Measurements from ENCODE around the gene KDF1.
A peak's percentile ranks its signal among the peaks of the same experiment; 100 is the strongest.

Gene KDF1

DNA sequence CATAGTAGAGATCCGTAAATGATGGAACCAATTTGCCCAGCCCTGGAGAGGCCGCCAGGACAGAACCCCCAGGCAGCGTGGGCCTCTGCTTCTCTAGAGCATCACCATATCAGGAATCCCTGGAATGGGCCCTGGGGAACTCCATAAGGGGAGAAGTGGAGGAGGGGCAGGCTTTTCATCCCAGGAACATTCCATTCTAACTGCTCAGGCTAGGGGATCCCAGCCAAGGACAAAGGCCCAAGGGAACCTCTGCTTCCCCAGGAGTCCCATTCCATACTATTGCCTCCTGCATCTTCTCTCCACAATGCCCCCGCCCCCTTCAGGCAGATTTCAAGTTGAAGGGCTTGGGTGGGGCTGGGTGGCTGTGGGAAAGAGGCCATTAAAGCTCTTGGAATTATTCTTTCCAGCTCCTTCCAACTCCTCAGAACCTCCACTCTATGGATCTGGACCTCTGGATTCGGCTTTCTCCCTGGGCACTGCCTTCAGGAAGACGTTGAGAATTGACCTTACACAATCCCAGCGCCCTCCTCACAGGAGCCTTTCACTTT is 39.2 kb upstream of the KDF1 start:
- no peak overlapping the region for H3K4me3 ChIP-seq (ENCODE audit: control insufficient read depth in 1 of 7, extremely low read depth in 1 of 7, insufficient read depth in 4 of 7, low read depth in 2 of 7, low read length in 6 of 7)
- ChIA-PET CTCF (interaction anchor here (1.8 to 7.1 kb wide), 5 partner anchors 14 to 98 kb away, joined by 5 to 61 read pairs (median 35); no protein-coding TSS in a partner anchor), POLR2A (interaction anchor here (0.5 kb wide), 1 partner anchor 9 kb away, joined by 4 read pairs; no protein-coding TSS in a partner anchor)
- H3K27ac ChIP-seq (ENCODE audit: insufficient read depth in 1 of 2, low read depth in 1 of 2, low read length in 2 of 2, poor library complexity in 1 of 2, severe bottlenecking in 2 of 2) = no peak overlapping the region
- H3K9me3 ChIP-seq (ENCODE audit: control extremely low read depth in 1 of 5, control insufficient read depth in 4 of 5, insufficient read depth in 2 of 5, low read depth in 1 of 5, low read length in 4 of 5) = no peaks in the 10 kb centered on the region
- peaks cover 3 to 23% (median 13%) of the 10 kb centered on the region in 5 experiments for H3K27me3 ChIP-seq (replicated peaks in 2 of 5; ENCODE audit: control insufficient read depth in 4 of 5, insufficient read depth in 5 of 5, low read length in 4 of 5)
- WGBS (ENCODE audit: insufficient coverage) = 94% methylated on average over 5 of the region's 7 CpGs
- H3K36me3 ChIP-seq (ENCODE audit: control insufficient read depth in 4 of 4, insufficient read depth in 4 of 4, low read length in 3 of 4) = no peaks in the 10 kb centered on the region
- DNase-seq = no peak
- peaks cover 3 to 36% (median 23%) of the 10 kb centered on the region in 4 experiments for H3K4me1 ChIP-seq (ENCODE audit: control extremely low read depth in 1 of 4, control insufficient read depth in 4 of 4, insufficient read depth in 4 of 4, low read length in 3 of 4)

DNA sequence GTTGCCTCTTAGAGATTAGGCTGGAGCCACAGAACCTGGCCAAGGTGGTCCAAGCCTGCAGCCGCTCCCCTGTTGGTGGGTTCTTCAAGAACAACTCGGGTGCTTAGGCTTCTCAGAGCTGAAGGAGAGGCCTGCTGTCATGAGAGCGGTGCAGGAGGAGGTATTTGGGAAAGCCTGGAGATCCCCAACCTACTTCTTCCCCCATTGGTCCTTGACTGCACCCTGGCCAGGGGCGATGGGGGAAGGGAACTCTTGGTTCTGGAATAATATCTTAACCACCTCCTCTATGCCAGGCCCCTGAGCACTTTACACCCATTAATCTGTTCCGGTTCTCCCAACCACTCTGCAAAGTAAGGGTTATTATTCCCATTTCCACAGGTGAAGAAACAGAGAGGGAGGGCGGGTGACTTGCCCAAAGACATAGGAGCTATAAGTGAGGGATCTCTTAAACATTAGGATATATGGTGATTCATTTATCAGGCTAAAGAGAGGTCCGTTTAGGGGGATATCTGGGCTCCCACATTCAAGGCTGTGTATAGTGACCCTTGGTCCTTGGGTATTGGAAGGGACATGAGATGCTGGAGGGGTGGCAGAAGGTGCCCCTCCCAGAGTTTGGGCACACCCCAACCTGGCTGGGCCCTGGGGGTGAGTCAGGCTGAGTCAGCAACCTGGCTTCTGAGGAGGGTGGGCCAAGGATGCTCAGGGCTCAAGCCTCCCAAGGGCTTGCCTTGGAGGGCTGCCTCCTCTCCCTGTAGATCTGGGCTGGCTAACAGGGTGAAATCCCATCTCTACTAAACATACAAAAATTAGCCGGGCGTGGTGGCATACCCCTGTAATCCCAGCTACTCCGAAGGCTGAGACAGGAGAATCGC is 38.4 kb upstream of the KDF1 start:
- ChIA-PET CTCF (interaction anchor here (0.6 to 7.1 kb wide), 13 partner anchors 10 to 98 kb away, joined by 3 to 61 read pairs (median 15); partner anchors contain the start of gene TENT5B), POLR2A (no interaction called here)
- Histone ChIP-seq H3K27me3 (replicated peaks in 2 of 5; ENCODE audit: control insufficient read depth in 4 of 5, insufficient read depth in 5 of 5, low read length in 4 of 5) (peaks cover 3 to 30% (median 15%) of the 10 kb centered on the region in 5 experiments), H3K4me1 (ENCODE audit: control extremely low read depth in 1 of 4, control insufficient read depth in 4 of 4, insufficient read depth in 4 of 4, low read length in 3 of 4) (peaks cover 3 to 41% (median 32%) of the 10 kb centered on the region in 4 experiments), H3K27ac (ENCODE audit: insufficient read depth in 1 of 2, low read depth in 1 of 2, low read length in 2 of 2, poor library complexity in 1 of 2, severe bottlenecking in 2 of 2) (no peak overlapping the region), H3K36me3 (ENCODE audit: control insufficient read depth in 4 of 4, insufficient read depth in 4 of 4, low read length in 3 of 4) (no peaks in the 10 kb centered on the region), H3K9me3 (ENCODE audit: control extremely low read depth in 1 of 5, control insufficient read depth in 4 of 5, insufficient read depth in 2 of 5, low read depth in 1 of 5, low read length in 4 of 5) (no peaks in the 10 kb centered on the region), H3K4me3 (ENCODE audit: control insufficient read depth in 1 of 7, extremely low read depth in 1 of 7, insufficient read depth in 4 of 7, low read depth in 2 of 7, low read length in 6 of 7) (no peak overlapping the region)
- WGBS (ENCODE audit: insufficient coverage) = 100% methylated on average over 6 of the region's 11 CpGs
- no peak for DNase-seq

DNA sequence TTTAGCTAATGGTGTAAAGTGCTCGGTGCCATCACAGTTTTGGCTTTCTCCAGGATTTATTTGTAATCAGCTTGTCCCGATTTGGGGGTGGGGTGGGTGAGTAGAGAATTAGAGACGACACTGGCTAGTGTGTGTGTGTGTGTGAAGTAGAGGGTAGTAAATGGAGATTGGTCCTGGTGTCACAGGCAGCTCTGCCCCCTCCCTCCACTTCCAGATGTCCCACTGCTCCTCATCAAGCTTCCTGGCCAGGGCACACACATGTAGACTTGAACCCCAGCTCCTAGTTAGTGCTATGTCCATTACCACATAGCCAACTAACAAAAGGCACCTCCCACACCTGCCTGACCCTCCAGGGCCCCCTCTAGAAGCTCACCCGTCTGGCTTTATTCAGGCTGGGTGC is 36.4 kb upstream of the KDF1 start:
- Histone ChIP-seq H3K27ac (ENCODE audit: insufficient read depth in 1 of 2, low read depth in 1 of 2, low read length in 2 of 2, poor library complexity in 1 of 2, severe bottlenecking in 2 of 2) (no peak overlapping the region), H3K4me3 (ENCODE audit: control insufficient read depth in 1 of 7, extremely low read depth in 1 of 7, insufficient read depth in 4 of 7, low read depth in 2 of 7, low read length in 6 of 7) (no peak overlapping the region), H3K36me3 (ENCODE audit: control insufficient read depth in 4 of 4, insufficient read depth in 4 of 4, low read length in 3 of 4) (no peaks in the 10 kb centered on the region), H3K9me3 (ENCODE audit: control extremely low read depth in 1 of 5, control insufficient read depth in 4 of 5, insufficient read depth in 2 of 5, low read depth in 1 of 5, low read length in 4 of 5) (no peaks in the 10 kb centered on the region), H3K4me1 (ENCODE audit: control extremely low read depth in 1 of 4, control insufficient read depth in 4 of 4, insufficient read depth in 4 of 4, low read length in 3 of 4) (peaks cover 2 to 39% (median 34%) of the 10 kb centered on the region in 4 experiments), H3K27me3 (replicated peaks in 2 of 5; ENCODE audit: control insufficient read depth in 4 of 5, insufficient read depth in 5 of 5, low read length in 4 of 5) (peaks cover 3 to 46% (median 22%) of the 10 kb centered on the region in 5 experiments)
- POLR2A ChIA-PET = no interaction called here
- CTCF ChIA-PET = interaction anchor here (0.7 to 7.1 kb wide), 18 partner anchors 11 to 1020 kb away, joined by 3 to 61 read pairs (median 7); partner anchors contain the start of gene TENT5B
- DNase-seq = no peak
- WGBS (ENCODE audit: insufficient coverage) = 100% methylated on average over 1 of the region's 4 CpGs

DNA sequence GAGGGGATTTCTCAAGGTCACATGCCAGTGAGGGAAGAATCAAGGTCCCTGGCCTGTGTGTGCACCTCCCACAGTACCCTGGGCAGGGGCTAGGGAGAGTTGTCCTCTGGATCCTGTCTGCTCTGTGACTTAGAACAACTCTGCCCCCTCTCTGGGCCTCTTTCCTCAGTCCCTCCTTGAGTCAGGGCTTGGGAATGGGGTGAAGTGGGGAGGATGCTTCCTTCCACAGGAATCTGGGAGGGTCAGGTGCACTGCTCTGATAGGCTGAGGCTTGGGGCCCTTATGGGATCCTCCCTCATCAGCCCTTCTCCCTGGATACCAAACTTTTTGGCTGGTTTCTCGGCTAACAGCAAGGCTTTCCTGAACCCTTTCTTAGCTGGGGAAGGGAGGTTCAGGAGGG is 35.8 kb upstream of the KDF1 start:
- peaks cover 2 to 39% (median 36%) of the 10 kb centered on the region in 4 experiments for H3K4me1 ChIP-seq (ENCODE audit: control extremely low read depth in 1 of 4, control insufficient read depth in 4 of 4, insufficient read depth in 4 of 4, low read length in 3 of 4)
- no peak for DNase-seq

DNA sequence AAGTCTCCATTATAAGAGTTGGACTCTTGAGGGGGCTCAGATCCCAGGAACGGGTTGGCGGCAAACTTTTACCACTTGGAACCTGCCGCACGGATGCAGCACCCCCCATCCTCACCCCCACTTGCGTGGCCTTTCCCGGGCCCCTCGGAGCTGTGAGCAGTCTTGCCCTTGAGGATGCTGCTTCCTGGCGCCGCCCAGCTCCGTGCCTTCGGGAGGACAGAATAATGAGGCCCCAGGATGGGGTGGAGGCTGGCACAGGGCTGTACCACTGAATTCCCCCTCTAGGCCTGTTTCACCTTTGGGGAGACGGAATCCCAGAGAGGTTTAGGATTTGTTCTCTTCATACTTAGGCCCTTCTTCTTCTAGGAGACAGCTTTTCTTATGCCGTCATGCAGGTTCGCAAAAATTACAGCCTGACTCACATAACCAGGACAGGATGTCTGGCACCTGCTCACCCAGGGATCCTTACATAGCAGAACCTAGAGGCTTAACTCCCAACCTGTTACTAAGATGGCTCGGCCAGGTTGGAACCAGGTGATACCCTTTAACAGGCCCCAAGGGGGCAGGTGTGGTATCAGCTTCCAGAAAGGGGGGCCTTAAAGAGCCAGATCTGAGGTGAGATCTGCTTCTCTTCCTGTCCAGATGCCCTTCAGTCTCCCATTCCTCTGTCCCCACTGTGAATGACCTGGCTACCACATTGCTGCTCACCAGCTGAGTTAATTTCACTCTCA is 34.7 kb upstream of the KDF1 start:
- Histone ChIP-seq H3K4me1 (ENCODE audit: control extremely low read depth in 1 of 4, control insufficient read depth in 4 of 4, insufficient read depth in 4 of 4, low read length in 3 of 4) (peaks cover 2 to 34% (median 34%) of the 10 kb centered on the region in 4 experiments), H3K27me3 (replicated peaks in 2 of 5; ENCODE audit: control insufficient read depth in 4 of 5, insufficient read depth in 5 of 5, low read length in 4 of 5) (peaks cover 3 to 59% (median 26%) of the 10 kb centered on the region in 5 experiments), H3K36me3 (ENCODE audit: control insufficient read depth in 4 of 4, insufficient read depth in 4 of 4, low read length in 3 of 4) (no peaks in the 10 kb centered on the region), H3K27ac (ENCODE audit: insufficient read depth in 1 of 2, low read depth in 1 of 2, low read length in 2 of 2, poor library complexity in 1 of 2, severe bottlenecking in 2 of 2) (no peak overlapping the region), H3K9me3 (ENCODE audit: control extremely low read depth in 1 of 5, control insufficient read depth in 4 of 5, insufficient read depth in 2 of 5, low read depth in 1 of 5, low read length in 4 of 5) (no peaks in the 10 kb centered on the region), H3K4me3 (ENCODE audit: control insufficient read depth in 1 of 7, extremely low read depth in 1 of 7, insufficient read depth in 4 of 7, low read depth in 2 of 7, low read length in 6 of 7) (peak overlapping the region in 4 of 7 experiments; percentile 8 to 68 (median 54))
- no peak for DNase-seq
- WGBS (ENCODE audit: insufficient coverage) = 47% methylated on average over 9 of the region's 15 CpGs
- ChIA-PET POLR2A (no interaction called here), CTCF (interaction anchor here (1.2 to 7.1 kb wide), 8 partner anchors 9 to 102 kb away, joined by 3 to 61 read pairs (median 26); no protein-coding TSS in a partner anchor)

More for the DNA sequence above, 35.8 kb upstream of the KDF1 start:
- Histone ChIP-seq H3K27me3 (replicated peaks in 2 of 5; ENCODE audit: control insufficient read depth in 4 of 5, insufficient read depth in 5 of 5, low read length in 4 of 5) (peaks cover 3 to 51% (median 22%) of the 10 kb centered on the region in 5 experiments), H3K27ac (ENCODE audit: insufficient read depth in 1 of 2, low read depth in 1 of 2, low read length in 2 of 2, poor library complexity in 1 of 2, severe bottlenecking in 2 of 2) (no peak overlapping the region), H3K36me3 (ENCODE audit: control insufficient read depth in 4 of 4, insufficient read depth in 4 of 4, low read length in 3 of 4) (no peaks in the 10 kb centered on the region), H3K9me3 (ENCODE audit: control extremely low read depth in 1 of 5, control insufficient read depth in 4 of 5, insufficient read depth in 2 of 5, low read depth in 1 of 5, low read length in 4 of 5) (no peaks in the 10 kb centered on the region), H3K4me3 (ENCODE audit: control insufficient read depth in 1 of 7, extremely low read depth in 1 of 7, insufficient read depth in 4 of 7, low read depth in 2 of 7, low read length in 6 of 7) (no peak overlapping the region)
- 100% methylated on average over 1 of the region's 1 CpG for WGBS (ENCODE audit: insufficient coverage)
- POLR2A ChIA-PET = no interaction called here
- CTCF ChIA-PET = interaction anchor here (0.7 to 7.1 kb wide), 14 partner anchors 10 to 1021 kb away, joined by 3 to 61 read pairs (median 14); partner anchors contain the start of gene TENT5B

DNA sequence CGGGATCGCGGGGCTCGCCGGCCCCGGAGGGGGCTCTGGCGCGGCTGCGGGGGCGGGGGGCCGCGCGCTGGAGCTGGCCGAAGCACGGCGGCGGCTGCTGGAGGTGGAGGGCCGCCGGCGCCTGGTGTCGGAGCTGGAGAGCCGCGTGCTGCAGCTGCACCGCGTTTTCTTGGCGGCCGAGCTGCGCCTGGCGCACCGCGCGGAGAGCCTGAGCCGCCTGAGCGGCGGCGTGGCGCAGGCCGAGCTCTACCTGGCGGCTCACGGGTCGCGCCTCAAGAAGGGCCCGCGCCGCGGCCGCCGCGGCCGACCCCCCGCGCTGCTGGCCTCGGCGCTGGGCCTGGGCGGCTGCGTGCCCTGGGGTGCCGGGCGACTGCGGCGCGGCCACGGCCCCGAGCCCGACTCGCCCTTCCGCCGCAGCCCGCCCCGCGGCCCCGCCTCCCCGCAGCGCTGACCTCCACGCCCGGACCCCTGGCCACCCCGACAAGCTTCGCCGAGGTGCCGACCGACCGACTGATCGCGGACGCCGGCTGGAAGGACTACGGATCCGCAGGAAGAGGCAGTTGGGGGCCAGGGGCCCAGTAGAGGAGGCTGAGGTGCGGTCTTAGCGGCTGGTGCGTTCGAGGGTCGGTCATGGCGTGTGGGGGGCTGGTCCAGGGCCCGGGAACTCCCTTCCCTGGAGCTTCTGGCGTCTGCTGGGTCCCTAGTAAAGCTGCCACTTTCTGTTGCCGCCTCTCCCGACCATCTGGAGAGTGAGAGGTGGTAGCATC is 33.9 kb upstream of the KDF1 start:
- CTCF ChIA-PET = interaction anchor here (0.6 to 7.1 kb wide), 8 partner anchors 8 to 110 kb away, joined by 3 to 61 read pairs (median 4); no protein-coding TSS in a partner anchor

More for the DNA sequence above, 33.9 kb upstream of the KDF1 start:
- peak in 2 of 3 donors; percentile 45 to 50 for DNase-seq
- no peaks in the 10 kb centered on the region for H3K9me3 ChIP-seq (ENCODE audit: control extremely low read depth in 1 of 5, control insufficient read depth in 4 of 5, insufficient read depth in 2 of 5, low read depth in 1 of 5, low read length in 4 of 5)
- peaks cover 2 to 34% (median 34%) of the 10 kb centered on the region in 4 experiments for H3K4me1 ChIP-seq (ENCODE audit: control extremely low read depth in 1 of 4, control insufficient read depth in 4 of 4, insufficient read depth in 4 of 4, low read length in 3 of 4)
- H3K27me3 ChIP-seq (replicated peaks in 2 of 5; ENCODE audit: control insufficient read depth in 4 of 5, insufficient read depth in 5 of 5, low read length in 4 of 5) = peaks cover 3 to 59% (median 26%) of the 10 kb centered on the region in 5 experiments
- no peak overlapping the region for H3K27ac ChIP-seq (ENCODE audit: insufficient read depth in 1 of 2, low read depth in 1 of 2, low read length in 2 of 2, poor library complexity in 1 of 2, severe bottlenecking in 2 of 2)
- under 1% methylated on average over 67 of the region's 97 CpGs for WGBS (ENCODE audit: insufficient coverage)
- no peaks in the 10 kb centered on the region for H3K36me3 ChIP-seq (ENCODE audit: control insufficient read depth in 4 of 4, insufficient read depth in 4 of 4, low read length in 3 of 4)
- POLR2A ChIA-PET = no interaction called here
- peak overlapping the region in 6 of 7 experiments; percentile 8 to 68 (median 45) for H3K4me3 ChIP-seq (ENCODE audit: control insufficient read depth in 1 of 7, extremely low read depth in 1 of 7, insufficient read depth in 4 of 7, low read depth in 2 of 7, low read length in 6 of 7)
